WI38 (cell line): Measurements from ENCODE around the gene TTC6.

Source experiments
- H3K4me3 ChIP-seq: 2 replicates; pipeline ENCODE4 v1.5.1; 2011; ENCODE audit warnings: low read depth, mild to moderate bottlenecking, control low read depth, low read length
- TF ChIP-seq, protein P1 (sequence below): IDR thresholded peaks from 2 replicates; pipeline ENCODE4 v1.5.1; 2012; ENCODE audit warnings: low read depth, mild to moderate bottlenecking, control low read depth, low read length

The TTC6 gene

DNA sequence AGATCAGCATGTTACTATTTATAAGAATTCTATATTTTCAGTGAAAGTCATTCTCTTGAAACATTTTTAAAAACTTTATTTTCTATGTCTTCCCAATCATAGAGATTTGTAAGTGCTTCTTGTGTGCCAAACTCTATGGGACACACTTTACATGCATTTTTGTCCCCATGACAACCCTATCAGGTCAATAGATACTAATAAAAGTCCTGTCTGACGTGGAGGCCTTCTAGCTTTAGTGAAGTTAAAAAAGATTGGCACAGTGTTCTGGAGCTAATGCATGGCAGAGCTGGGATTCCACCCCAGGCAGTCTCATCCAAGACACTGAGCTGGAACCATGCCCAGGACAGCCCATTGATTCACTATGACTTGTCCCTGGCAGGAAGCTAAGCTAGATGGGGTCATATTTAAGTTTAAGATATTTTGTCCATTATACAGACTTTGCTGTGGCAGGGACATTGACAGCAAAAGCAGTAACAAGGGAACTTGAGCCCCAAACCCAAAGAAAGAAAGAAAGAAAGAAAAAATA is 28.1 kb downstream of the TTC6 start:
- TF ChIP-seq, protein P1, sequence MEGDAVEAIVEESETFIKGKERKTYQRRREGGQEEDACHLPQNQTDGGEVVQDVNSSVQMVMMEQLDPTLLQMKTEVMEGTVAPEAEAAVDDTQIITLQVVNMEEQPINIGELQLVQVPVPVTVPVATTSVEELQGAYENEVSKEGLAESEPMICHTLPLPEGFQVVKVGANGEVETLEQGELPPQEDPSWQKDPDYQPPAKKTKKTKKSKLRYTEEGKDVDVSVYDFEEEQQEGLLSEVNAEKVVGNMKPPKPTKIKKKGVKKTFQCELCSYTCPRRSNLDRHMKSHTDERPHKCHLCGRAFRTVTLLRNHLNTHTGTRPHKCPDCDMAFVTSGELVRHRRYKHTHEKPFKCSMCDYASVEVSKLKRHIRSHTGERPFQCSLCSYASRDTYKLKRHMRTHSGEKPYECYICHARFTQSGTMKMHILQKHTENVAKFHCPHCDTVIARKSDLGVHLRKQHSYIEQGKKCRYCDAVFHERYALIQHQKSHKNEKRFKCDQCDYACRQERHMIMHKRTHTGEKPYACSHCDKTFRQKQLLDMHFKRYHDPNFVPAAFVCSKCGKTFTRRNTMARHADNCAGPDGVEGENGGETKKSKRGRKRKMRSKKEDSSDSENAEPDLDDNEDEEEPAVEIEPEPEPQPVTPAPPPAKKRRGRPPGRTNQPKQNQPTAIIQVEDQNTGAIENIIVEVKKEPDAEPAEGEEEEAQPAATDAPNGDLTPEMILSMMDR, result no peak
- H3K4me3 ChIP-seq, result no peak overlapping the region

DNA sequence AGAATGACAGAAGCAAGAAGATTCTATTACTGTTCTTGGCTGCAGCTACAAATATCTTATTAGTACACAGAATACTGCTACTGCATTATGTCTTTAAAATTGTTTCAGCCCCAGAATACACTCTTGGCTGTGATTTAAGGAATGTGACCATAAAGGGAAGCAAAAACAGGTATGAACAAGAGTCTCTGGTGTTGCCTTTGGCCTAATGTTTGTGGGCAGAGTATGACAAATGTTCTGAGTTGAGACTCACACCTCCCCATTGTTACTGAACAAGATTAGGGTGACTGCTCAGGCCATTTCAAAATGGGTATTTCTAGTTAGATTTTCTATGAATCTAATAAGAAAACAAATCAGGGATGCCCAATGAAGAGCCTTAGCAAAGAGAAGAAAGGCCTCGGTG is 28.5 kb downstream of the TTC6 start:
- no peak overlapping the region for H3K4me3 ChIP-seq
- TF ChIP-seq, protein P1, result no peak

DNA sequence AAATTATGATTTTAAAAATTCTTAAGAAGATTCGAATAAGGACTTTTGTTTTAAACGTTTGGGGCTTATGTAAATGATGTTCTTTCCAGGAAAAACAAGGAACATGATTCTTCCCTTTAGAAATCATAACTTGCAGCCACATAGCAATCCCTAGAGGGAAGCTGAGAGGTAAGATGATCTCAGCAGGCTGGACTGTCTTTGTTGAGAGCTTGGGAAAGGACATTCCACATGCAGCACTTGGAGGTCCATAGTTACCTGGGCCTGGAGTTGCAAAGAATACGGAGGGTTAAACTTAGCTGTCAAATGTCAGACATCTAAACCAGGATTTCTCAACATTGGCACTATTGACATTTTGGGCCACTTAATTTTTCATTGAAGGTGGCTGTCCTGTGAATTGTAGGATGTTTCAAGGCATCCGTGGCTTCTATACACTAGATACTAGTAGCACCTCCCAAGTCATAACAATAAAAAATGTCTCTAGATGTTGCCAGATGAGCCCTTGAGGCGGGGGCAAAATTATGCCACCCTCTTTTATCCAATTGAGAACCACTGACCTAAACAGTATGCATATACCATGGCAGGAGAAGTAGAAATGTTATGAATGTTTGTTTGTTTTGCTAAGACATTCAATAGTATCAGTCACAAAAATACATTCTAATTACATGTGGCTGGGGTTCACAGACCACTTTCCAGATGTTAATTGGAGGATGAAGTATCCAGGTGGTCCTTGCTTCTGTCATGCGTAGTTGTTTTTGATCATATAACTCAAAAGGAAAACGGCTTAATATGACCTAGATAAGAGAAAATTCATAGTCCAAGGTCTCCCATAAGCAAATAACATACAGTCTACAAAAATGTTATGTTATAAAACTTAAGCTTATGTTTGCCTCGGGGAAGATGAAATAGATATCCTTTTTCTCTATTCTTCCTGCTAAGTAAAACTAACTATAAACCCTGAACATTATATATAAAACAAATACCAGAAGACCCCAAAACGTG is 30.5 kb downstream of the TTC6 start:
- TF ChIP-seq, protein P1, result no peak
- H3K4me3 ChIP-seq, result no peak overlapping the region

DNA sequence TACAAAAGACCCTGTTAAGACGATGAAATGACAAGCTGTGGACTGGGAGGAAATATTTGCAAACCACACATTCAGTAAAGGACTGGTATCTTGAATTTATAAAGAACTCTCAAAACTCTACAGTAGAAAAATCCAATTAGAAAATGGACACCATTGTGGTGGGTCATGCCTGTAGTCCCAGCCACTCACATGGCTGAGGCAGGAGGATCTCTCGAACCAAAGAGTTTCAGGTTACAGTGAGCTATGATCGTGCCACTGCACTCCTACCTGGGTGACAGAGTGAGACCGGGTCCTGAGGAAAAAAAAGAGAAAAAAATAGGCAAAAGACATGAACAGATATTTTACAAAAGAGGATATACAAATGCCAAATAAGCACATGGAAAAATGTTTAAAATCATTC is 41.9 kb downstream of the TTC6 start:
- no peak overlapping the region for H3K4me3 ChIP-seq
- TF ChIP-seq, protein P1, result no peak

DNA sequence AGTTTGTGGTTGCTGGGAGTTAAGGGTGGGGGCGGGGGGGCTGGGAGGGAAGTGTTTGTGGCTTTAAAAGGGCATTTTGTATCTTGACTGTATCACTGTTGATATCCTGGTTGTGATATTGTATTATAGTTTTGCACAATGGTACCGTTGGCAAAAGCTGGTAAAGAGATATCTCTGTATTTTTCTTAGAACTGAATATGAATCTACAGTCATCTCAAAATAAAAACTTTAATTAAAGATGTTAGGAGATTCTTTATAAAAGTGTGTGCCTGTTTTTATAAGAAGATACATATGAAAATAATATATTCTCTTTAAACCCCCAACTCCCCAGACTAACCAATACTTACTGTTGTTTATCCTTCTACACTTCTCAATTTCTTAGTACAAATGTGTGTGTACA is 43.2 kb downstream of the TTC6 start:
- H3K4me3 ChIP-seq, result no peak overlapping the region
- TF ChIP-seq, protein P1, result no peak

DNA sequence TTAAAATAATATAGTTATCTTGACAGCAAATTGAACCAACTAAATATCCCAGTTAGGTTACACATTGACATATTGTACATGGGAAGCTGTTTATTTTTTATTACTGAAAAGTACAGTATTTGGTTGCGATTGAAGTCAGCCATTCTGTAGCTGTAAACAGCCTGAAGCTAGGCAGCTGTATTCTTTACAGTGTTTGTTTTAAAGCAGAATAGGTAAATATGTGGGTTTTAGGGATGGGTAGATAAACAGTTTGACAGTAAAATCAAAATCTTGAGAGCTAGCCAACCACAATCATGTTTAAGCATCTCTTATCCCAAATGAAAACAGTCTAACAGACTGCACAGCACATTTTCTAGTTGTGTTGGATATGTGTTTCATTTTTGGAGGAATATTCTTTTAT is 45.7 kb downstream of the TTC6 start:
- no peak overlapping the region for H3K4me3 ChIP-seq
- TF ChIP-seq, protein P1, result no peak

DNA sequence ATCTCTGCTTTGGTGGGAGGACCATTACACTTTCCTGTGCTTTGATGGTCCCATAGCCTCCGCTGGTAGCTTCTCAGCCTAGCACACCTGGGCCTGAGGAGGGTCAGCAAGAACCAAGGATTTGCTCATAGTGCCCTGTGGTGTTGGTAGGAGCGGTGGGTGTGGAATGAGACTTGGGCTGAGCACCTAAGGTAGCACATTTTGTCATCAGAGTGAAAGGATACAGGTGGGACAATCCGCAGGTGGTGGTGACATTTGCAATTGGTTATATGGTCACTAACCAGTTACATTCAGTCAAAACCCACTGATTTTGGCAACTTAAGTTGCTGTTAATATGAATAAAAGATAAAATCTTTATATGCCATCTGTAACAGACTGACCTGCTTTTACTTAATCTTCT is 46.7 kb downstream of the TTC6 start:
- H3K4me3 ChIP-seq, result no peak overlapping the region
- TF ChIP-seq, protein P1, result no peak
